ENCODE measurements around the gene EDC4. TPM values are rescaled to one million over a fixed set of nuclear protein-coding genes. Genes with fewer than 3 reads are reported as not detected.

The EDC4 gene
- total and polyA plus RNA-seq, 2 of the 8 experiments (the other 6 are each of a cell fraction or from before 2014, with no cell fraction given): 58.5 to 72.7 TPM

DNA sequence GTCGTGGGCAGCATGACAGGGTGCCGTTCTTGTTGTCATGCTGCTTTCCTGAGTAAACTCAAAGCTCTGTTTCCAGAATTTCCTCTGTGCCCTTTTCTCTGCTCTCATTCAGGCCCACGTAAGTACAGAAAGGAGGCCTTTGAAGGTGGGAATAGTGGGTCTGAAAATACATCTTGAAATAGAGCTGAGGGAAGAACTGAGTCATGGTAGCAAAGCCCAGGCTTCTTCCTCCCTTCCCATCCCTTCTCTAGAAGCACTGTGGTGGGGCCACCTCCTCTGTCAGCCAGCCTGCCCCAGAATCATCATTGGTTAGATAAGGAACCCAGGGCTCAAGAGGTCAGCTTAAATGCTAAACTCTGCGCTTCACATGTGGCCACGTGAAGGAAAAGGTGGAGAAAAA is 49.4 kb downstream of the EDC4 start:
- H4K8ac ChIP-seq (ENCODE audit: extremely low read depth, insufficient read depth, low read length): no peak overlapping the region
- no peak overlapping the region for H2BK20ac ChIP-seq (ENCODE audit: low read length)
- H3K4me3 ChIP-seq (ENCODE audit: extremely low read depth in 1 of 4, insufficient read depth in 2 of 4, low read depth in 3 of 4, low read length in 4 of 4): no peak overlapping the region
- H2AFZ ChIP-seq (ENCODE audit: low read length): no peak overlapping the region
- ChIA-PET POLR2A (ENCODE audit: partially characterized antibody) (interaction anchor here (0.8 to 2.0 kb wide), 4 partner anchors 13 to 43 kb away, joined by 3 to 9 read pairs (median 4); partner anchors contain the start of gene NRN1L), CTCF (ENCODE audit: partially characterized antibody) (interaction anchor here (0.6 to 27.1 kb wide), 8 partner anchors 11 to 169 kb away, joined by 3 to 623 read pairs (median 8); partner anchors contain the start of genes CTRL, EDC4, NRN1L and PSKH1)
- no peak overlapping the region for H3K27ac ChIP-seq (ENCODE audit: low read depth, low read length)
- no peak for DNase-seq (ENCODE audit: low read depth in 1 of 2, low spot score in 2 of 2)
- H3K4me1 ChIP-seq (replicated peaks in 1 of 4; ENCODE audit: control insufficient read depth in 3 of 4, insufficient read depth in 4 of 4, low read length in 3 of 4): peaks cover 0 to 8% (median 4%) of the 10 kb centered on the region in 4 experiments; a peak in 5 of 7 replicates
- peaks cover 11 to 17% of the 10 kb centered on the region in 2 experiments for H4K20me1 ChIP-seq (replicated peaks in 1 of 2; ENCODE audit: control insufficient read depth in 1 of 2, insufficient read depth in 2 of 2, low read length in 2 of 2)
- H3K4ac ChIP-seq (replicated peaks; ENCODE audit: insufficient read length, low read depth, low read length): no peak overlapping the region
- peaks cover 1% of the 10 kb centered on the region for H3K79me1 ChIP-seq (ENCODE audit: low read depth, low read length)
- no peak overlapping the region for H2AK5ac ChIP-seq (ENCODE audit: low read depth, low read length)
- H3K23me2 ChIP-seq (ENCODE audit: low read depth, low read length): no peaks in the 10 kb centered on the region
- H2BK5ac ChIP-seq (ENCODE audit: low read depth, low read length): no peak overlapping the region
- H3K23ac ChIP-seq (ENCODE audit: insufficient read length): no peak overlapping the region
- H2BK15ac ChIP-seq (ENCODE audit: low read length): no peak overlapping the region
- no peak overlapping the region for H3K14ac ChIP-seq (ENCODE audit: insufficient read length)
- no peaks in the 10 kb centered on the region; a peak in 1 of 4 replicates for H3K79me2 ChIP-seq (ENCODE audit: control insufficient read depth in 1 of 2, insufficient read depth in 2 of 2, low read length in 2 of 2)
- no peak overlapping the region for H2BK120ac ChIP-seq (replicated peaks; ENCODE audit: low read depth, low read length)
- H3K18ac ChIP-seq (ENCODE audit: extremely low read depth, low read length): no peak overlapping the region
- H4K5ac ChIP-seq (ENCODE audit: insufficient read length, low read depth, low read length): no peak overlapping the region
- no peaks in the 10 kb centered on the region for H3K36me3 ChIP-seq (ENCODE audit: control insufficient read depth in 2 of 4, insufficient read depth in 4 of 4, low read length in 3 of 4)
- H2BK12ac ChIP-seq (ENCODE audit: low read depth, low read length): no peak overlapping the region
- no peak overlapping the region for H3K56ac ChIP-seq (replicated peaks; ENCODE audit: insufficient read length, low read depth, low read length)
- H4K91ac ChIP-seq (replicated peaks; ENCODE audit: insufficient read length, low read length): no peak overlapping the region
- H3K9ac ChIP-seq (replicated peaks in 1 of 4; ENCODE audit: extremely low read depth in 1 of 4, low read depth in 3 of 4, low read length in 3 of 4): no peak overlapping the region
- FAIRE-seq: no peak
- WGBS, 2 experiments (ENCODE audit: extremely low coverage in 1 of 2, insufficient coverage in 1 of 2, insufficient read length in 1 of 2, insufficient replicate concordance in 2 of 2, low coverage in 1 of 2, low lambda C conversion rate in 2 of 2, missing lambda C conversion rate in 1 of 2): 89% methylated on average over 5 of the region's 5 CpGs; no CpG with 5 or more reads in 1 of the 2 experiments
- H3K27me3 ChIP-seq (replicated peaks in 1 of 4; ENCODE audit: control insufficient read depth in 3 of 4, extremely low read depth in 1 of 4, insufficient read depth in 3 of 4, low read length in 3 of 4): no peaks in the 10 kb centered on the region
- no peak overlapping the region for H3K4me2 ChIP-seq (ENCODE audit: insufficient read depth in 1 of 2, low read depth in 2 of 2, low read length in 2 of 2)
- H3K9me3 ChIP-seq (ENCODE audit: insufficient read depth in 2 of 2, low read depth in 1 of 2, low read length in 1 of 2): no peaks in the 10 kb centered on the region
- TF ChIP-seq, protein P1, sequence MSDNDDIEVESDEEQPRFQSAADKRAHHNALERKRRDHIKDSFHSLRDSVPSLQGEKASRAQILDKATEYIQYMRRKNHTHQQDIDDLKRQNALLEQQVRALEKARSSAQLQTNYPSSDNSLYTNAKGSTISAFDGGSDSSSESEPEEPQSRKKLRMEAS (IDR thresholded peaks at IDR 0.05): no peak
- TF ChIP-seq GTF2F1 (IDR thresholded peaks at IDR 0.05; ENCODE audit: borderline replicate concordance, low read depth, low read length) (no peak), CTBP2 (IDR thresholded peaks at IDR 0.05; ENCODE audit: borderline replicate concordance, insufficient read depth, insufficient read length, low read length) (no peak), NANOG (IDR thresholded peaks at IDR 0.05; ENCODE audit: insufficient read depth, low read depth, low read length, poor library complexity, severe bottlenecking) (no peak), YY1 (IDR thresholded peaks at IDR 0.05; ENCODE audit: low read depth, low read length) (no peak), SP4 (IDR thresholded peaks at IDR 0.05; ENCODE audit: low read length) (no peak), SIX5 (IDR thresholded peaks at IDR 0.05; ENCODE audit: low read depth, low read length) (no peak), CBX8 (IDR thresholded peaks at IDR 0.05; ENCODE audit: borderline replicate concordance, low read depth, low read length) (no peak), EZH2 (IDR thresholded peaks at IDR 0.05; ENCODE audit: low read depth, low read length, severe bottlenecking) (no peak), RXRA (IDR thresholded peaks at IDR 0.05; ENCODE audit: insufficient read depth, low read depth, low read length) (no peak), SRF (IDR thresholded peaks at IDR 0.05; ENCODE audit: low read depth, low read length) (no peak), POU5F1 (IDR thresholded peaks at IDR 0.05; ENCODE audit: low read depth, low read length) (no peak), CHD2 (IDR thresholded peaks at IDR 0.05; ENCODE audit: low read length) (no peak)

Data from H1 (cell line).